GM12878 (cell line): ENCODE measurements around the gene UTP4. TPM values are rescaled to one million over a fixed set of nuclear protein-coding genes. Genes with fewer than 3 reads are reported as not detected.

ENCODE experiments used
- ATAC-seq: fragments of 200-7000 bp; cut with Tn5 transposase; 3 replicates; pipeline ENCODE4 v1.9.1; 2020; ENCODE audit warnings: mild to moderate bottlenecking, moderate library complexity
- BruUV-seq: library from RNA; stranded (reverse); fragments of 400-500 nt; replicated peaks from 2 replicates; lab custom pipeline; 2021; lab: Mats Ljungman, UMichigan
- CTCF ChIA-PET: fragments of 300-600 bp; sonication (Branson Sonifier 250); formaldehyde crosslinking; extraction: SDS; loops from one replicate; lab custom pipeline; 2021; ENCODE audit warnings: inconsistent platforms; lab: Yijun Ruan, JAX
- POLR2A ChIA-PET: fragments of 350-600 bp; formaldehyde crosslinking; extraction: SDS; loops from one replicate; lab custom pipeline; 2021; ENCODE audit warnings: inconsistent platforms; lab: Charles Lee
- RAD21 ChIA-PET: fragments of 300-600 bp; sonication (Branson Sonifier 250); formaldehyde crosslinking; loops from one replicate; lab custom pipeline; 2023; ENCODE audit warnings: antibody characterized with exemption; ENCODE audit not compliant: unreplicated experiment; lab: Charles Lee
- SMC1A ChIA-PET: fragments of 300-600 bp; sonication (Branson Sonifier 250); formaldehyde crosslinking; loops from one replicate; lab custom pipeline; 2023; ENCODE audit not compliant: unreplicated experiment, uncharacterized antibody; lab: Charles Lee
- DNase-seq: peaks from one replicate; pipeline ENCODE4 v3.0.0-alpha.2; 2011; ENCODE audit warnings: low read depth, low spot score
- FAIRE-seq: peaks from 3 replicates; lab custom pipeline; 2011; peaks lifted over from hg19 to GRCh38; lab: Jason Lieb, UNC
- H2AFZ ChIP-seq: 2 replicates; pipeline ENCODE4 v1.6.0; 2011; ENCODE audit warnings: low read depth, low read length, control low read depth; ENCODE audit not compliant: control insufficient read depth
- H3K27ac ChIP-seq: 2 replicates; pipeline ENCODE4 v1.5.1; 2011; ENCODE audit warnings: control low read depth; ENCODE audit not compliant: control insufficient read depth, insufficient read depth
- H3K27me3 ChIP-seq, 2 experiments: replicated peaks in 1 of 2; 2 replicates each; pipeline versions ENCODE4 v1.6.0 to v1.6.1; 2011; ENCODE audit warnings: low read length in 1 of 2; ENCODE audit not compliant: control insufficient read depth in 2 of 2, insufficient read depth in 2 of 2
- H3K36me3 ChIP-seq, 2 experiments: 2 replicates each; pipeline ENCODE4 v1.5.1; 2011; ENCODE audit warnings: low read length in 1 of 2; ENCODE audit not compliant: control insufficient read depth in 2 of 2, insufficient read depth in 2 of 2
- H3K4me1 ChIP-seq: 2 replicates; pipeline ENCODE4 v1.6.1; 2011; ENCODE audit warnings: mild to moderate bottlenecking, low read length, moderate library complexity, mixed read lengths; ENCODE audit not compliant: control insufficient read depth, insufficient read depth
- H3K4me2 ChIP-seq: 2 replicates; pipeline ENCODE4 v1.6.0; 2011; ENCODE audit warnings: control low read depth; ENCODE audit not compliant: control insufficient read depth, insufficient read depth
- H3K4me3 ChIP-seq: fragments of 200-600 bp; sonication (generic); 2 replicates; pipeline ENCODE4 v1.5.1; 2016
- H3K79me2 ChIP-seq: 2 replicates; pipeline ENCODE4 v1.6.0; 2011; ENCODE audit warnings: low read length; ENCODE audit not compliant: control insufficient read depth, insufficient read depth
- H3K9ac ChIP-seq: 2 replicates; pipeline ENCODE4 v1.8.0; 2011; ENCODE audit warnings: low read length, control low read depth, mixed read lengths; ENCODE audit not compliant: control insufficient read depth, insufficient read depth
- H3K9me3 ChIP-seq: replicated peaks from 3 replicates; pipeline ENCODE4 v1.5.1; 2011; ENCODE audit warnings: mild to moderate bottlenecking, low read length; ENCODE audit not compliant: control insufficient read depth, insufficient read depth
- H4K20me1 ChIP-seq: 2 replicates; pipeline ENCODE4 v1.6.0; 2011; ENCODE audit not compliant: control insufficient read depth, insufficient read depth
- KLF5 ChIP-seq: fragments of 450-650 bp; IDR thresholded peaks from 2 replicates; pipeline ENCODE4 v1.6.1; 2014; ENCODE audit warnings: mild to moderate bottlenecking; ENCODE audit not compliant: partially characterized antibody
- MTA3 ChIP-seq: IDR thresholded peaks from 2 replicates; pipeline ENCODE4 v1.6.1; 2012; ENCODE audit warnings: low read length, inconsistent platforms, borderline replicate concordance
- RELA ChIP-seq: fragments of 450-650 bp; IDR thresholded peaks from 2 replicates; pipeline ENCODE4 v1.8.0; 2014; ENCODE audit warnings: borderline replicate concordance; ENCODE audit not compliant: partially characterized antibody
- SMC3 ChIP-seq: IDR thresholded peaks from 2 replicates; pipeline ENCODE4 v1.6.1; 2011; ENCODE audit warnings: low read length, improper control_type of control experiment, borderline replicate concordance
- ZBED1 ChIP-seq: IDR thresholded peaks from 2 replicates; pipeline ENCODE4 v1.6.1; 2016; ENCODE audit warnings: borderline replicate concordance
- WGBS: methylation state at CpG from one replicate; pipeline ENCODE4 v1.1.6; 2016; ENCODE audit warnings: low lambda C conversion rate; ENCODE audit not compliant: insufficient replicate concordance, insufficient coverage; ENCODE audit errors: missing lambda C conversion rate; 5-methylcytosine and 5-hydroxymethylcytosine counted together
- in situ Hi-C: fragments of 300-500 bp; cut with MboI; formaldehyde crosslinking; loops from 9 replicates; pipeline ENCODE4 v1.14.3; 2018; ENCODE audit warnings: mixed read lengths
- intact Hi-C: fragments of 100-400 bp; cut with micrococcal nuclease; formaldehyde crosslinking; loops from one replicate; pipeline ENCODE4 v1.14.2; 2022; ENCODE audit not compliant: unreplicated experiment
- polyA plus RNA-seq, 11 experiments: library from polyadenylated mRNA; depleted of rRNA in 4 of 11; unstranded in 6 of 11; stranded (reverse) in 5 of 11; fragments of >200 nt; fragmentation: Nextera tagmentation in 4 of 11; fragmentation: Illumina TruSeq in 1 of 11; extraction: Ambion mirVana in 4 of 11; extraction: Trizol in 1 of 11; gene quantifications; 1 replicate in 1 of 11; 2 replicates in 10 of 11; pipeline versions ENCODE4 v1.2.1 to v1.2.3, GENCODE V29; 2011 to 2016; ENCODE audit warnings: inconsistent platforms in 2 of 11, missing spikeins in 2 of 11, low read depth in 1 of 11
- total RNA-seq, 4 experiments: library from RNA; depleted of rRNA in 3 of 4; stranded (reverse); fragments of >200 nt in 3 of 4; fragmentation: Illumina TruSeq in 1 of 4; extraction: Trizol in 1 of 4; gene quantifications; 2 replicates each; pipeline versions ENCODE4 v1.2.1 to v1.2.3, GENCODE V29; 2013 to 2021
- TF ChIP-seq, protein P1 (sequence below): IDR thresholded peaks from 2 replicates; pipeline ENCODE4 v1.6.1; 2012; ENCODE audit warnings: low read depth, low read length, improper control_type of control experiment
- TF ChIP-seq, protein P2 (sequence below): fragments of 450-650 bp; conservative IDR thresholded peaks from 2 replicates; pipeline ENCODE4 v1.6.1; 2017; ENCODE audit warnings: mild to moderate bottlenecking, moderate library complexity

Gene UTP4
- total and polyA plus RNA-seq, 10 of the 15 experiments (the other 5 are each of a cell fraction or from before 2014, with no cell fraction given): 32.5 to 131 (median 84.0) TPM

DNA sequence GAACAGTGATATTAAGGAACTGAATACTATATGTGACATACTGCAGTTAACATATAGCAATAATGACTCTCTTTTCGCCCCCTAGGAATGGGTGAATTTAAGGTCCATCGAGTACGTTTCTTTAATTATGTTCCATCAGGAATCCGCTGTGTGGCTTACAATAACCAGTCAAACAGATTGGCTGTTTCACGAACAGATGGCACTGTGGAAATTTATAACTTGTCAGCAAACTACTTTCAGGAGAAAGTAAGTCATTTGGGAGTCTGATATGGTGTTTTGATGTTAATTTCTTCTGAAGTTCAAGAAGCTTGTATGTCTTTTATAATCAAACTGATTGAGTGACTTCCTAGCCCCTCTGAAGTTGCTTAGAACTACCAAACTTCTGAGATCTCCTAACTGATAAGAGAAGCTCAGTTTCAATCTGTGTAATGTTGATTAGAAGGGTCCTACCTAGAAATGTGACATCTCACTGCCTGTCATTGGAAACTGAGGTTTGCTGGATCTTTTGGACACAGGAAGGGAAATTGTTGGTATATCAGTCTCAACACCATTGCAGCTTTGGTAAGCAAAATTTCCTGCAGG is 1.0 kb downstream of the UTP4 start:
- WGBS: 0% methylated on average over 5 of the region's 5 CpGs
- ChIA-PET SMC1A (interaction anchor here (0.8 to 1.6 kb wide), 7 partner anchors 8 to 233 kb away, joined by 3 to 11 read pairs (median 3); no protein-coding TSS in a partner anchor), POLR2A (interaction anchor here (0.5 to 1.6 kb wide), 4 partner anchors 9 to 245 kb away, joined by 3 to 11 read pairs (median 5); no protein-coding TSS in a partner anchor), RAD21 (interaction anchor here (0.6 to 1.5 kb wide), 3 partner anchors 9 to 76 kb away, joined by 3 to 4 read pairs (median 4); no protein-coding TSS in a partner anchor), CTCF (interaction anchor here (0.9 to 3.1 kb wide), 8 partner anchors 8 to 231 kb away, joined by 3 to 15 read pairs (median 4); no protein-coding TSS in a partner anchor)
- no TSS peak for BruUV-seq
- in situ Hi-C loops: no loop called here
- H3K9me3 ChIP-seq: no peaks in the 10 kb centered on the region
- H3K4me2 ChIP-seq: peak overlapping the region; percentile 92
- peak overlapping the region; percentile 95 for H3K4me3 ChIP-seq
- peak overlapping the region; percentile 40 for H2AFZ ChIP-seq
- H3K4me1 ChIP-seq: peaks cover 2% of the 10 kb centered on the region; the same call in 1 of the 2 replicates
- H3K9ac ChIP-seq: peak overlapping the region; percentile 87
- TF ChIP-seq KLF5 (no peak), ZBED1 (no peak), SMC3 (no peak), RELA (no peak), MTA3 (no peak)
- TF ChIP-seq, protein P1, sequence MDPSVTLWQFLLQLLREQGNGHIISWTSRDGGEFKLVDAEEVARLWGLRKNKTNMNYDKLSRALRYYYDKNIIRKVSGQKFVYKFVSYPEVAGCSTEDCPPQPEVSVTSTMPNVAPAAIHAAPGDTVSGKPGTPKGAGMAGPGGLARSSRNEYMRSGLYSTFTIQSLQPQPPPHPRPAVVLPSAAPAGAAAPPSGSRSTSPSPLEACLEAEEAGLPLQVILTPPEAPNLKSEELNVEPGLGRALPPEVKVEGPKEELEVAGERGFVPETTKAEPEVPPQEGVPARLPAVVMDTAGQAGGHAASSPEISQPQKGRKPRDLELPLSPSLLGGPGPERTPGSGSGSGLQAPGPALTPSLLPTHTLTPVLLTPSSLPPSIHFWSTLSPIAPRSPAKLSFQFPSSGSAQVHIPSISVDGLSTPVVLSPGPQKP: no peak
- TF ChIP-seq, protein P2, sequence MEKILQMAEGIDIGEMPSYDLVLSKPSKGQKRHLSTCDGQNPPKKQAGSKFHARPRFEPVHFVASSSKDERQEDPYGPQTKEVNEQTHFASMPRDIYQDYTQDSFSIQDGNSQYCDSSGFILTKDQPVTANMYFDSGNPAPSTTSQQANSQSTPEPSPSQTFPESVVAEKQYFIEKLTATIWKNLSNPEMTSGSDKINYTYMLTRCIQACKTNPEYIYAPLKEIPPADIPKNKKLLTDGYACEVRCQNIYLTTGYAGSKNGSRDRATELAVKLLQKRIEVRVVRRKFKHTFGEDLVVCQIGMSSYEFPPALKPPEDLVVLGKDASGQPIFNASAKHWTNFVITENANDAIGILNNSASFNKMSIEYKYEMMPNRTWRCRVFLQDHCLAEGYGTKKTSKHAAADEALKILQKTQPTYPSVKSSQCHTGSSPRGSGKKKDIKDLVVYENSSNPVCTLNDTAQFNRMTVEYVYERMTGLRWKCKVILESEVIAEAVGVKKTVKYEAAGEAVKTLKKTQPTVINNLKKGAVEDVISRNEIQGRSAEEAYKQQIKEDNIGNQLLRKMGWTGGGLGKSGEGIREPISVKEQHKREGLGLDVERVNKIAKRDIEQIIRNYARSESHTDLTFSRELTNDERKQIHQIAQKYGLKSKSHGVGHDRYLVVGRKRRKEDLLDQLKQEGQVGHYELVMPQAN: no peak; the same call in 1 of the 2 replicates
- DNase-seq (no peak), FAIRE-seq (no peak), ATAC-seq (no peak)
- peak overlapping the region; percentile 96 for H3K27ac ChIP-seq
- peaks cover 4 to 8% of the 10 kb centered on the region in 2 experiments; a peak in 3 of 4 replicates for H3K36me3 ChIP-seq
- no peaks in the 10 kb centered on the region for H3K27me3 ChIP-seq
- H4K20me1 ChIP-seq: no peaks in the 10 kb centered on the region
- peaks cover 78% of the 10 kb centered on the region for H3K79me2 ChIP-seq
- intact Hi-C loops: no loop called here
